ENCODE results near the gene PTPRT. TPM values are rescaled to one million over a fixed set of nuclear protein-coding genes. Genes with fewer than 3 reads are reported as not detected.

PTPRT gene
- total RNA-seq, 4 donors from 2014 or later, result under 0.01 to 0.64 (median 0.40) TPM

DNA sequence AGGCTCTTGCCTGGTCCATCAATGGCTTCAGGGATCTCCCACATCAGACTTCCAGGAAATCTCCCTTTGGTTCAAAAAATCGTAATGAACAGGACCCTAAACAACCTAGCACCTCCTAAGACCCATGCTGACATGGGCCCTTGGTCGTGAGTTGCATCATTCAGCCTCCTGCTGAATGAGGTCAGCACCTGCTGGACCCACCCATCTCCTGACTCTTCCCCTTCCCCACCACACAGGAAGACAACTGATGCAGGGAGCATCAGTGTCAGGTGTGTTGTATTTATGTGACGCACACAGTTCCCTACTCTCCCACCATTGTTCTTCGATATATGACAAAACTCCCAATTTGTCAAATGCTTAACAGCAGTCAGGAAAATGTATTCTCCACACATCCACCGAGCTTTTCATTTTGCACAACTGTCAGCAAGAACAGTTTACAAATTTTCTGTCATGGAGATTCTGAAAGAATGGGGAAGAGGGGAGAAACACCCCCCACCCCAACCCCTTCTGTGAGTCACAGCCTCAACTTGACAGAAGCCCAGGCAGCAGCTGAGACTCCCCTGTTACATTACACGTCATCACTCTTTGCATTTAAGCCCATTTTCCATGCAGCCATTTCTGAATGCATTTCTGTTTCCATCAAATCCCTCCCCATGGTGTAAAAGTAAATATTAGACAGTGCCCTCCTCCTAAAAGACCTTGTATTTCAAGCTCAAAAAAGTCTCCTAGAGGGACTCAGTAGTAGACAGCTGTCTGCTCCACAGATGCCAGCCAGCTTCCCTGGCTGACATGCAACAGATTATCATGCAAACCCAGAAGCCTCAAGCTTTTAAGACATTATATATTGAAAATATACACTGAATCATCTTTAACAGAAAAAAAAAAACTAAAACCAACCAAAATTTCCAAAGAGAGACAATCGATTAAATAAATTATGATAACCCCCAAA, 577.5 kb downstream of the PTPRT start:
- no peaks in the 10 kb centered on the region for H3K36me3 ChIP-seq
- no peak overlapping the region for H3K4me3 ChIP-seq
- no peak for TF ChIP-seq POLR2AphosphoS5 (IDR thresholded peaks at IDR 0.05)
- no peak for TF ChIP-seq CTCF (IDR thresholded peaks at IDR 0.05)
- no peak for TF ChIP-seq EP300 (IDR thresholded peaks at IDR 0.05; ENCODE audit: low read depth)
- no peak for TF ChIP-seq POLR2A (IDR thresholded peaks at IDR 0.05)
- DNase-seq, result no peak
- WGBS, 2 donors (ENCODE audit: low coverage in 1 of 2), result 57 to 67% methylated on average over 4 to 7 of the region's 7 CpGs
- H3K9me3 ChIP-seq, result no peaks in the 10 kb centered on the region
- H3K27ac ChIP-seq, result no peak overlapping the region
- intact Hi-C loops (cut with DNase I; ENCODE audit: low total_unique reads), result no loop called here
- in situ Hi-C loops (cut with MboI; ENCODE audit: low pct_ligation_motif_present in 1 of 4, low pct_unique_long_range_greater_than_20kb in 1 of 4, low sequenced_read_pairs in 3 of 4), result no loop called here
- no peaks in the 10 kb centered on the region for H3K4me1 ChIP-seq
- H3K27me3 ChIP-seq, result no peaks in the 10 kb centered on the region

DNA sequence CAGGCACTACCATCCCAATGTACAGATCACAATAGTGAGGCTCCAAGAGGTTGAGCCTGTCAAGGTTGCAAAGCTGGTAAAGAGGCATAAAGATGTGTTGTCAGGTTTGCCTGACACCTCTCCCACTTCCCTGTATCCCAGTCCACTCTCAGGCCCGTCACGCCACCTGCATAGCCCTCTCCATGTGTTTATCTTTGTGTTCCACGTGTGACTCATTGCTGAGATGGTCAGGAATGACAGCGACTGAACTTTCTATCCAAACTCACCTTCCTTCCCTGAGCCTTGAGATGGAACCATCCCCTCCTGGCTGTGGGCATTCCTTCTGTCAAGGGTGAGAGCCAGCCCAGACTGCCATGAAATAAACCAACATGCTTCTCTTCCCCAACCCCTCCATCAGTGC, 578.3 kb downstream of the PTPRT start:
- Histone ChIP-seq H3K4me1 (no peaks in the 10 kb centered on the region), H3K36me3 (no peaks in the 10 kb centered on the region), H3K27me3 (no peaks in the 10 kb centered on the region), H3K4me3 (no peak overlapping the region), H3K27ac (no peak overlapping the region), H3K9me3 (no peaks in the 10 kb centered on the region)
- in situ Hi-C loops (cut with MboI; ENCODE audit: low pct_ligation_motif_present in 1 of 4, low pct_unique_long_range_greater_than_20kb in 1 of 4, low sequenced_read_pairs in 3 of 4), result no loop called here
- DNase-seq, result no peak
- TF ChIP-seq EP300 (IDR thresholded peaks at IDR 0.05; ENCODE audit: low read depth), result no peak
- TF ChIP-seq POLR2A (IDR thresholded peaks at IDR 0.05), result no peak
- TF ChIP-seq CTCF (IDR thresholded peaks at IDR 0.05), result no peak
- TF ChIP-seq POLR2AphosphoS5 (IDR thresholded peaks at IDR 0.05), result no peak
- intact Hi-C loops (cut with DNase I; ENCODE audit: low total_unique reads), result no loop called here
- 78% methylated on average over 4 of the region's 4 CpGs; no CpG with 5 or more reads in 1 of the 2 donors for WGBS, 2 donors (ENCODE audit: low coverage in 1 of 2)

GRCh38 chr20:42610070-42610469, 579.6 kb downstream of the PTPRT start:
- TF ChIP-seq POLR2AphosphoS5 (IDR thresholded peaks at IDR 0.05), result no peak
- no peak for TF ChIP-seq POLR2A (IDR thresholded peaks at IDR 0.05)
- no peak for TF ChIP-seq CTCF (IDR thresholded peaks at IDR 0.05)
- TF ChIP-seq EP300 (IDR thresholded peaks at IDR 0.05; ENCODE audit: low read depth), result no peak
- Histone ChIP-seq H3K4me3 (no peak overlapping the region), H3K9me3 (no peaks in the 10 kb centered on the region), H3K36me3 (no peaks in the 10 kb centered on the region), H3K4me1 (no peaks in the 10 kb centered on the region), H3K27ac (no peak overlapping the region), H3K27me3 (no peaks in the 10 kb centered on the region)
- 60 to 66% methylated on average over 4 of the region's 4 CpGs for WGBS, 2 donors (ENCODE audit: low coverage in 1 of 2)
- in situ Hi-C loops (cut with MboI; ENCODE audit: low pct_ligation_motif_present in 1 of 4, low pct_unique_long_range_greater_than_20kb in 1 of 4, low sequenced_read_pairs in 3 of 4) (no loop called here), intact Hi-C loops (cut with DNase I; ENCODE audit: low total_unique reads) (no loop called here)
- no peak for DNase-seq

DNA sequence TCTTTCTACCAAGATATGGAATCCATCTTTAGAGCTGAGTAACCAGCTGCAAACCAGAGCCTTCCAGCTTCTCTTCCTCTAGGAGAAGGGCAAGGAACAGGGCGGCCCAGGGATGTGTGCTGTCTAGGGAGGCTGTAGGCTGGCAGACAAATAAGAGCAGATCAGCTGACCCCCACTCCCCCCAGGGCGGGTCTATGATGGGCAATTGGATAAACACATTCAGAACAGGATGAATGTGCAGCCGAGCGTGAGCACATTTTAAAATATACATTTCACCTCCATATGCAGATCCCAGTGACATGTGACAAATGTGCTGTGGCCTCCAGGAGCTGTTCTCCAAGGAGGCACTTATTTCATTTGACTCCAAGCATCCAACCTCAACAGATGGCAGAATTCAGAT, 580.1 kb downstream of the PTPRT start:
- in situ Hi-C loops (cut with MboI; ENCODE audit: low pct_ligation_motif_present in 1 of 4, low pct_unique_long_range_greater_than_20kb in 1 of 4, low sequenced_read_pairs in 3 of 4) (no loop called here), intact Hi-C loops (cut with DNase I; ENCODE audit: low total_unique reads) (no loop called here)
- WGBS, 2 donors (ENCODE audit: low coverage in 1 of 2), result 68% methylated on average over 4 of the region's 4 CpGs; no CpG with 5 or more reads in 1 of the 2 donors
- H3K36me3 ChIP-seq, result no peaks in the 10 kb centered on the region
- no peak overlapping the region for H3K4me3 ChIP-seq
- no peaks in the 10 kb centered on the region for H3K4me1 ChIP-seq
- no peak for DNase-seq
- TF ChIP-seq POLR2AphosphoS5 (IDR thresholded peaks at IDR 0.05) (no peak), POLR2A (IDR thresholded peaks at IDR 0.05) (no peak), CTCF (IDR thresholded peaks at IDR 0.05) (no peak), EP300 (IDR thresholded peaks at IDR 0.05; ENCODE audit: low read depth) (no peak)
- no peaks in the 10 kb centered on the region for H3K27me3 ChIP-seq
- no peak overlapping the region for H3K27ac ChIP-seq
- no peaks in the 10 kb centered on the region for H3K9me3 ChIP-seq

Measured in transverse colon (tissue), 4 donors.